NCI-H82 treated with DMSO at 0.1 percent for 48 hours (cell line): ENCODE measurements around the gene MYO6.
A peak's percentile ranks its signal among the peaks of the same experiment; 100 is the strongest.

Experiments
- DNase-seq: peaks from one replicate; lab custom pipeline; 2025; ENCODE audit not compliant: unreplicated experiment; lab: John Stamatoyannopoulos, UW

The MYO6 gene

GRCh38 chr6:75819776-75820487 lies 70.9 kb downstream of the MYO6 start:
- no peak for DNase-seq

GRCh38 chr6:75824160-75824559 lies 75.1 kb downstream of the MYO6 start:
- DNase-seq: no peak

- DNase-seq: no peak
Measured at GRCh38 chr6:75827163-75827562, 78.1 kb downstream of the MYO6 start.

GRCh38 chr6:75830959-75831885 lies 82.2 kb downstream of the MYO6 start:
- DNase-seq: peak; percentile 39

- no peak for DNase-seq
Measured at GRCh38 chr6:75834447-75834846, 85.4 kb downstream of the MYO6 start.

GRCh38 chr6:75842191-75842590 lies 93.2 kb downstream of the MYO6 start:
- DNase-seq: no peak

- no peak for DNase-seq
Measured at GRCh38 chr6:75842732-75843131, 93.7 kb downstream of the MYO6 start.

GRCh38 chr6:75843396-75843795 lies 94.4 kb downstream of the MYO6 start:
- DNase-seq: no peak

- DNase-seq: no peak
Measured at GRCh38 chr6:75848274-75848673, 99.2 kb downstream of the MYO6 start.

GRCh38 chr6:75849329-75850025 lies 100.4 kb downstream of the MYO6 start:
- no peak for DNase-seq

- no peak for DNase-seq
Measured at GRCh38 chr6:75850026-75850833, 101.2 kb downstream of the MYO6 start.

- DNase-seq: no peak
Measured at GRCh38 chr6:75852721-75853120, 103.7 kb downstream of the MYO6 start.

GRCh38 chr6:75853806-75854205 lies 104.8 kb downstream of the MYO6 start:
- DNase-seq: no peak

GRCh38 chr6:75855052-75855451 lies 106.0 kb downstream of the MYO6 start:
- peak; percentile 3 for DNase-seq

GRCh38 chr6:75856902-75857301 lies 107.9 kb downstream of the MYO6 start:
- DNase-seq: no peak

GRCh38 chr6:75863001-75863400 lies 114.0 kb downstream of the MYO6 start:
- DNase-seq: peak; percentile 50

- DNase-seq: no peak
Measured at GRCh38 chr6:75863784-75864183, 114.7 kb downstream of the MYO6 start.

- DNase-seq: no peak
Measured at GRCh38 chr6:75864446-75864845, 115.4 kb downstream of the MYO6 start.

GRCh38 chr6:75870389-75870788 lies 121.3 kb downstream of the MYO6 start:
- no peak for DNase-seq

GRCh38 chr6:75874224-75874623 lies 125.2 kb downstream of the MYO6 start:
- no peak for DNase-seq

GRCh38 chr6:75876152-75876551 lies 127.1 kb downstream of the MYO6 start:
- no peak for DNase-seq
